Measurements from ENCODE around the gene ACACA.

DNA sequence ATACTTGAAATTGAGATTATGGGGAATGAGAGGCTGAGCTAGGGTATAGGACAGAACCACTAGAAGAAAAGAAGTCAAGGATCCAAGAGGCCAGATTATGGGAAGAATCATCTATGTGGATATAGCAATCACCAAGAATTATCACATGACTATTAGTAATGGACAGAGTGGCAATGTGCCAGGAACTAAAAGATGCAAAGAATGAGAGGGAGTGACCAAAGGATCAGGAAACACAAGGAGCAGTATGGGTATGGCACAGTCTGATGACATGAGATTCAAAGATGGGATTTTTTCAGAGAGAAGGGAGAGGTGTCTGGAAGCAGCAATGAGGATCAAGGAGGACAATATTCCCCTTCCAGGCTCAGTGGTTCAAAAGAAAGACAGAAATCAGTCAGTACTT, 245.7 kb downstream of the ACACA start:
- TF ChIP-seq POLR2A (IDR thresholded peaks at IDR 0.05; ENCODE audit: low read depth, low read length) (no peak), JUN (IDR thresholded peaks at IDR 0.05; ENCODE audit: borderline replicate concordance, insufficient read depth, insufficient read length, low read depth) (no peak), POLR2AphosphoS5 (IDR thresholded peaks at IDR 0.05; ENCODE audit: insufficient read depth, low read depth, low read length) (no peak), EZH2 (IDR thresholded peaks at IDR 0.05; ENCODE audit: borderline replicate concordance, low read depth, low read length, severe bottlenecking) (no peak), MYC (IDR thresholded peaks at IDR 0.05; ENCODE audit: low read depth, low read length) (no peak), FOS (IDR thresholded peaks at IDR 0.05; ENCODE audit: borderline replicate concordance, insufficient read depth, low read length) (no peak)
- TF ChIP-seq, protein P1, sequence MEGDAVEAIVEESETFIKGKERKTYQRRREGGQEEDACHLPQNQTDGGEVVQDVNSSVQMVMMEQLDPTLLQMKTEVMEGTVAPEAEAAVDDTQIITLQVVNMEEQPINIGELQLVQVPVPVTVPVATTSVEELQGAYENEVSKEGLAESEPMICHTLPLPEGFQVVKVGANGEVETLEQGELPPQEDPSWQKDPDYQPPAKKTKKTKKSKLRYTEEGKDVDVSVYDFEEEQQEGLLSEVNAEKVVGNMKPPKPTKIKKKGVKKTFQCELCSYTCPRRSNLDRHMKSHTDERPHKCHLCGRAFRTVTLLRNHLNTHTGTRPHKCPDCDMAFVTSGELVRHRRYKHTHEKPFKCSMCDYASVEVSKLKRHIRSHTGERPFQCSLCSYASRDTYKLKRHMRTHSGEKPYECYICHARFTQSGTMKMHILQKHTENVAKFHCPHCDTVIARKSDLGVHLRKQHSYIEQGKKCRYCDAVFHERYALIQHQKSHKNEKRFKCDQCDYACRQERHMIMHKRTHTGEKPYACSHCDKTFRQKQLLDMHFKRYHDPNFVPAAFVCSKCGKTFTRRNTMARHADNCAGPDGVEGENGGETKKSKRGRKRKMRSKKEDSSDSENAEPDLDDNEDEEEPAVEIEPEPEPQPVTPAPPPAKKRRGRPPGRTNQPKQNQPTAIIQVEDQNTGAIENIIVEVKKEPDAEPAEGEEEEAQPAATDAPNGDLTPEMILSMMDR (IDR thresholded peaks at IDR 0.05; ENCODE audit: extremely low read depth in 1 of 2, insufficient read depth in 1 of 2, low read depth in 1 of 2, low read length in 2 of 2) = no peak
- TF ChIP-seq, protein P2, sequence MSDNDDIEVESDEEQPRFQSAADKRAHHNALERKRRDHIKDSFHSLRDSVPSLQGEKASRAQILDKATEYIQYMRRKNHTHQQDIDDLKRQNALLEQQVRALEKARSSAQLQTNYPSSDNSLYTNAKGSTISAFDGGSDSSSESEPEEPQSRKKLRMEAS (IDR thresholded peaks at IDR 0.05; ENCODE audit: insufficient read depth, insufficient read length) = no peak

Data from endothelial cell of umbilical vein (primary cell).